ENCODE measurements around the gene GALNS.

GALNS gene

DNA sequence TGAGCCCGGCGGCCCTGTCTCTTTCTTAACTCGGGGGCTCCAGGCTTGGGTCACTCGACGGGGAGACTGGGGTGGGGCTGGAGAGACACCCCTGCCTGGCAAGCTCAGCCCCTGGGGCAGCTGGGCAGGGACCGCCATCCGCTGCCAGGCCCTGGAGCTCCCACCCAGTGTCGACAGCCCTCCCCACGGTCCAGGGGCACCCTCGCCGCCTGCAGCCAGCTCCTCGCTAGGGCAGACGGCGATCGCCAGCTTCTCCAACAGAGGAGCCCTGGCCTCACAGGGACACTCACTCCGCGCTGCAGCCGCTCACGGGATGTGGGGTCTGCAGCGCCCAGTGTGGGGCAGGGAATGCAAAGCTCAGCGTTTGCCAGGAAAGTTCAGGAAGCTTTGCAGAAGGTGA lies 29.0 kb downstream of the GALNS start:
- TF ChIP-seq YY1 (IDR thresholded peaks at IDR 0.05; ENCODE audit: low read depth) = no peak
- no peak for TF ChIP-seq EGR1 (IDR thresholded peaks at IDR 0.05)
- no peak for TF ChIP-seq TCF12 (IDR thresholded peaks at IDR 0.05; ENCODE audit: low read depth)
- TF ChIP-seq, protein P1, sequence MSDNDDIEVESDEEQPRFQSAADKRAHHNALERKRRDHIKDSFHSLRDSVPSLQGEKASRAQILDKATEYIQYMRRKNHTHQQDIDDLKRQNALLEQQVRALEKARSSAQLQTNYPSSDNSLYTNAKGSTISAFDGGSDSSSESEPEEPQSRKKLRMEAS (IDR thresholded peaks at IDR 0.05) = no peak
- TF ChIP-seq CEBPB (IDR thresholded peaks at IDR 0.05) = no peak
- TF ChIP-seq TAF1 (IDR thresholded peaks at IDR 0.05; ENCODE audit: low read depth) = no peak
- TF ChIP-seq, protein P2, sequence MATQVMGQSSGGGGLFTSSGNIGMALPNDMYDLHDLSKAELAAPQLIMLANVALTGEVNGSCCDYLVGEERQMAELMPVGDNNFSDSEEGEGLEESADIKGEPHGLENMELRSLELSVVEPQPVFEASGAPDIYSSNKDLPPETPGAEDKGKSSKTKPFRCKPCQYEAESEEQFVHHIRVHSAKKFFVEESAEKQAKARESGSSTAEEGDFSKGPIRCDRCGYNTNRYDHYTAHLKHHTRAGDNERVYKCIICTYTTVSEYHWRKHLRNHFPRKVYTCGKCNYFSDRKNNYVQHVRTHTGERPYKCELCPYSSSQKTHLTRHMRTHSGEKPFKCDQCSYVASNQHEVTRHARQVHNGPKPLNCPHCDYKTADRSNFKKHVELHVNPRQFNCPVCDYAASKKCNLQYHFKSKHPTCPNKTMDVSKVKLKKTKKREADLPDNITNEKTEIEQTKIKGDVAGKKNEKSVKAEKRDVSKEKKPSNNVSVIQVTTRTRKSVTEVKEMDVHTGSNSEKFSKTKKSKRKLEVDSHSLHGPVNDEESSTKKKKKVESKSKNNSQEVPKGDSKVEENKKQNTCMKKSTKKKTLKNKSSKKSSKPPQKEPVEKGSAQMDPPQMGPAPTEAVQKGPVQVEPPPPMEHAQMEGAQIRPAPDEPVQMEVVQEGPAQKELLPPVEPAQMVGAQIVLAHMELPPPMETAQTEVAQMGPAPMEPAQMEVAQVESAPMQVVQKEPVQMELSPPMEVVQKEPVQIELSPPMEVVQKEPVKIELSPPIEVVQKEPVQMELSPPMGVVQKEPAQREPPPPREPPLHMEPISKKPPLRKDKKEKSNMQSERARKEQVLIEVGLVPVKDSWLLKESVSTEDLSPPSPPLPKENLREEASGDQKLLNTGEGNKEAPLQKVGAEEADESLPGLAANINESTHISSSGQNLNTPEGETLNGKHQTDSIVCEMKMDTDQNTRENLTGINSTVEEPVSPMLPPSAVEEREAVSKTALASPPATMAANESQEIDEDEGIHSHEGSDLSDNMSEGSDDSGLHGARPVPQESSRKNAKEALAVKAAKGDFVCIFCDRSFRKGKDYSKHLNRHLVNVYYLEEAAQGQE (IDR thresholded peaks at IDR 0.05; ENCODE audit: low read depth) = no peak
- TF ChIP-seq, protein P3, sequence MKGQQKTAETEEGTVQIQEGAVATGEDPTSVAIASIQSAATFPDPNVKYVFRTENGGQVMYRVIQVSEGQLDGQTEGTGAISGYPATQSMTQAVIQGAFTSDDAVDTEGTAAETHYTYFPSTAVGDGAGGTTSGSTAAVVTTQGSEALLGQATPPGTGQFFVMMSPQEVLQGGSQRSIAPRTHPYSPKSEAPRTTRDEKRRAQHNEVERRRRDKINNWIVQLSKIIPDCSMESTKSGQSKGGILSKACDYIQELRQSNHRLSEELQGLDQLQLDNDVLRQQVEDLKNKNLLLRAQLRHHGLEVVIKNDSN (IDR thresholded peaks at IDR 0.05) = no peak
- TF ChIP-seq ZBTB7A (IDR thresholded peaks at IDR 0.05; ENCODE audit: low read depth) = no peak

DNA sequence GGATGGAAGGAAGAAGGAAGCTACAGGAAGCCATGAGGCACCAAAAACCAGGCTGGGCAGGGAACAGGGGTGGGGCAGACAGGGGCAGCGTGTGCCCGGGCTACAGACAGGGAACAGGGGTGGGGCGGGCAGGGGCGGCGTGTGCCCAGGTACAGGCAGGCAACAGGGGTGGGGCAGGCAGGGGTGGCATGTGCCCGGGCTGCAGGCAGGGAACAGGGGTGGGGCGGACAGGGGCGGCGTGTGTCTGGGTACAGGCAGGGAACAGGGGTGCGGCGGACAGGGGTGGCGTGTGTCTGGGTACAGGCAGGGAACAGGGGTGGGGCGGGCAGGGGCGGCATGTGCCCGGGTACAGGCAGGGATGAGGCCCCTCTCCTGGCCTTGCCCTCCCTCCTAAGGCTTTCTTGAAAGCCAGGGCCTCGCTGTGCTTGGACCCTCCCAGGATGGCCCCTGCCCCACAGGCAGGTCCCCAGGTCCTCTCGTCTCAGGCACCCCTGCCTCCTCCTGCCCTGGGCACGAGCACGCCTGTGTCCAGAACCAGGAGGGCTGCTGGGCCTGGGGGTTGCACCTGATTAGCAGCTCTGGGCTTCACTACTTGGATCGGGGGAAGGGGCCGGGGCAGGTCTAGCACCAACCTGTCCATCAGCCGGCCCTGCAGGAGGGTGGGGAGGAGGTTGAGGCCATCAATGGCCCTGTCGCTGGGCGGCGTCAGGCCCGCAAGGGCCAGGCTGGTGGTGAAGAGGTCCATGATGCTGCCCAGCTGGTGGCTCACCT lies 30.5 kb downstream of the GALNS start:
- TF ChIP-seq TCF12 (IDR thresholded peaks at IDR 0.05; ENCODE audit: low read depth) = no peak
- no peak for TF ChIP-seq CREB1 (IDR thresholded peaks at IDR 0.05; ENCODE audit: low read depth)
- TF ChIP-seq, protein P3 (IDR thresholded peaks at IDR 0.05) = no peak
- no peak for TF ChIP-seq EP300 (IDR thresholded peaks at IDR 0.05; ENCODE audit: borderline replicate concordance)
- no peak for TF ChIP-seq YY1 (IDR thresholded peaks at IDR 0.05; ENCODE audit: low read depth)
- no peak for TF ChIP-seq RAD21 (IDR thresholded peaks at IDR 0.05; ENCODE audit: low read depth)
- no peak for TF ChIP-seq TAF1 (IDR thresholded peaks at IDR 0.05; ENCODE audit: low read depth)
- no peak for TF ChIP-seq EGR1 (IDR thresholded peaks at IDR 0.05)
- no peak for TF ChIP-seq TEAD4 (IDR thresholded peaks at IDR 0.05)
- TF ChIP-seq NFIC (IDR thresholded peaks at IDR 0.05) = no peak
- no peak for TF ChIP-seq FOXM1 (IDR thresholded peaks at IDR 0.05; ENCODE audit: borderline replicate concordance, low read depth)
- TF ChIP-seq CEBPB (IDR thresholded peaks at IDR 0.05) = no peak
- no peak for TF ChIP-seq ZBTB7A (IDR thresholded peaks at IDR 0.05; ENCODE audit: low read depth)
- TF ChIP-seq, protein P1 (IDR thresholded peaks at IDR 0.05) = no peak
- TF ChIP-seq, protein P2 (IDR thresholded peaks at IDR 0.05; ENCODE audit: low read depth) = no peak

DNA sequence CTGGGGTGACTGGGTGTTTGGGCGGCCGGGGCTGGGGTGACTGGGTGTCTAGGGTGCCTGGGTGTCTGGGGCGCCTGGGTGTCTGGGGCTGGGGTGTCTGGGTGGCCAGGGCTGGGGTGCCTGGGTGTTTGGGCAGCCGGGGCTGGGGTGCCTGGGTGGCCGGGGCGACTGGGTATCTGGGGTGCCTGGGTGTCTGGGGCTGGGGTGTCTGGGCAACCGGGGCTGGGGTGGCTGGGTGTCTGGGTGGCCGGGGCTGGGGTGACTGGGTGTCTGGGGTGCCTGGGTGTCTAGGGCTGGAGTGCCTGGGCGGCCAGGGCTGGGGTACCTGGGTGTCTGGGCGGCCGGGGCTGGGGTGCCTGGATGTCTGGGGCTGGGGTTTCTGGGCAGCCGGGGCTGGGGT lies 31.6 kb downstream of the GALNS start:
- TF ChIP-seq TCF12 (IDR thresholded peaks at IDR 0.05; ENCODE audit: low read depth) (no peak), FOXM1 (IDR thresholded peaks at IDR 0.05; ENCODE audit: borderline replicate concordance, low read depth) (no peak), EGR1 (IDR thresholded peaks at IDR 0.05) (no peak), RAD21 (IDR thresholded peaks at IDR 0.05; ENCODE audit: low read depth) (no peak), ZBTB7A (IDR thresholded peaks at IDR 0.05; ENCODE audit: low read depth) (no peak), CEBPB (IDR thresholded peaks at IDR 0.05) (no peak), EP300 (IDR thresholded peaks at IDR 0.05; ENCODE audit: borderline replicate concordance) (no peak), YY1 (IDR thresholded peaks at IDR 0.05; ENCODE audit: low read depth) (no peak)
- TF ChIP-seq, protein P2 (IDR thresholded peaks at IDR 0.05; ENCODE audit: low read depth) = no peak

DNA sequence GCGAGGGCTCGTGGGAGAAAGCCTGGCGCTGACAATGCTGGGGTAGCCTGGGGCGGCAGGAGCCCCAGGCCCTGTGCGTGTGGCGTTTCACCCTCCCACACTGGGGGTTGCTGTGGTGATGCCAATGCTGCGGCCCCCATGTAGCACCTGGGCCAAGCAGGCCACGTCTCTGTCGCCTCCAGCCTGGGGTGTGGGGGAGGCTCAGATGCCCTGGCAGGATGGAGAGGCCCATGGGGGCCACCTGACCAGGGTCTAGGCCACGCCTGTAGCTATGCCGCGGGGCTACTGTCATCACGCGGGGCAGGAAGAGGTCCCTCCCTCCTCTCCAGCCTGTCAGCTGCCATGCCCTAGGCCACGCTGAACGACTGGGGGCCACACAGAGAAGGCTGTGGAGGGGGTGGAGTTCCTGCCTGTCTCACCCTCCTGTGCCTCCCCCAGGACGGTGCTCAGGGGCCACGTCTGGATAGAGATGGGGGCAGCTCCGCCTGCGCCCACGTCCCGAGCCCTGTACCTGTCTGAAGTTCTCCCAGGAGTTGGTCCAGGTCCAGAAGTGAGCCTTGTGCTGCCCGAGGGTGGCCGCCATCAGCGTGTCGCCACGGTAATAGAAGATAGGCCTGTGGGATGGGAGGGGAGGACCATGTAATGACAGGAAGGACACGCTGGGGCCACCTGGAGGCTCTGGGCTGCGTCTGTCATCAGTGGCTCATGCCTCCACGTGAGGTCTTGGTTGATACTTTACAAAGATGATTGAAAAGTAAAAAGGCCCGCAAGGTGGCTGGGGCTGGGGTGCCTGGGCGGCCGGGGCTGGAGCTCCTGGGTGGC lies 32.3 kb downstream of the GALNS start:
- no peak for TF ChIP-seq YY1 (IDR thresholded peaks at IDR 0.05; ENCODE audit: low read depth)
- TF ChIP-seq TCF12 (IDR thresholded peaks at IDR 0.05; ENCODE audit: low read depth) = no peak
- no peak for TF ChIP-seq TEAD4 (IDR thresholded peaks at IDR 0.05)
- TF ChIP-seq CEBPB (IDR thresholded peaks at IDR 0.05) = no peak
- TF ChIP-seq EGR1 (IDR thresholded peaks at IDR 0.05) = no peak
- TF ChIP-seq, protein P3 (IDR thresholded peaks at IDR 0.05) = no peak
- TF ChIP-seq RAD21 (IDR thresholded peaks at IDR 0.05; ENCODE audit: low read depth) = no peak
- TF ChIP-seq, protein P1 (IDR thresholded peaks at IDR 0.05) = no peak
- no peak for TF ChIP-seq CREB1 (IDR thresholded peaks at IDR 0.05; ENCODE audit: low read depth)
- TF ChIP-seq FOXM1 (IDR thresholded peaks at IDR 0.05; ENCODE audit: borderline replicate concordance, low read depth) = no peak
- no peak for TF ChIP-seq TAF1 (IDR thresholded peaks at IDR 0.05; ENCODE audit: low read depth)
- no peak for TF ChIP-seq NFIC (IDR thresholded peaks at IDR 0.05)
